Panc1 (cell line): ENCODE results near the gene CA10. TPM values are rescaled to one million over a fixed set of nuclear protein-coding genes. Genes with fewer than 3 reads are reported as not detected.

ENCODE experiments used
- ATAC-seq: fragments of 200-7000 bp; cut with Tn5 transposase; 2 replicates; pipeline ENCODE4 v1.9.1; 2020; ENCODE audit warnings: mild to moderate bottlenecking, moderate library complexity
- BruUV-seq: library from RNA; stranded (reverse); fragments of 400-500 nt; replicated peaks from 2 replicates; lab custom pipeline; 2021; lab: Mats Ljungman, UMichigan
- CTCF ChIA-PET: fragments of 300-600 bp; sonication (Branson Sonifier 250); formaldehyde crosslinking; loops from one replicate; lab custom pipeline; 2022; ENCODE audit warnings: antibody characterized with exemption; lab: Charles Lee
- POLR2A ChIA-PET: fragments of 300-600 bp; sonication (Branson Sonifier 250); formaldehyde crosslinking; loops from one replicate; lab custom pipeline; 2022; ENCODE audit warnings: antibody characterized with exemption; lab: Charles Lee
- DNase-seq: peaks from one replicate; pipeline ENCODE4 v3.0.0-alpha.2; 2010; ENCODE audit warnings: low read depth, low spot score
- H3K27ac ChIP-seq: 2 replicates; pipeline ENCODE4 v1.5.1; 2011; ENCODE audit warnings: mild to moderate bottlenecking, low read length, inconsistent platforms
- H3K27me3 ChIP-seq: fragments of 200-500 bp; sonication (Bioruptor generic); 2 replicates; pipeline ENCODE4 v1.6.0; 2014; ENCODE audit warnings: low read length, inconsistent platforms; ENCODE audit not compliant: control insufficient read depth, insufficient read depth
- H3K36me3 ChIP-seq: fragments of 200-500 bp; sonication (Bioruptor generic); 2 replicates; pipeline ENCODE4 v1.5.1; 2014; ENCODE audit warnings: inconsistent platforms, mild to moderate bottlenecking, low read length, moderate library complexity; ENCODE audit not compliant: control insufficient read depth, insufficient read depth
- H3K4me1 ChIP-seq: 2 replicates; pipeline ENCODE4 v1.5.1; 2011; ENCODE audit warnings: inconsistent platforms, mild to moderate bottlenecking, low read length, moderate library complexity; ENCODE audit not compliant: control insufficient read depth, insufficient read depth
- H3K4me3 ChIP-seq, 2 experiments: 2 replicates each; pipeline ENCODE4 v1.5.1; 2011 to 2012; ENCODE audit warnings: low read depth in 2 of 2, low read length in 2 of 2, mild to moderate bottlenecking in 2 of 2, inconsistent platforms in 1 of 2, moderate library complexity in 1 of 2
- H3K9me3 ChIP-seq: fragments of 200-500 bp; sonication (Bioruptor generic); 2 replicates; pipeline ENCODE4 v1.5.1; 2014; ENCODE audit warnings: low read depth, mild to moderate bottlenecking, inconsistent platforms, low read length, moderate library complexity; ENCODE audit not compliant: control insufficient read depth, insufficient read depth
- CTCF ChIP-seq: fragments of 450-650 bp; IDR thresholded peaks from 2 replicates; pipeline ENCODE4 v1.5.1; 2017; ENCODE audit warnings: mild to moderate bottlenecking
- POLR2AphosphoS5 ChIP-seq: IDR thresholded peaks from 2 replicates; pipeline ENCODE4 v1.6.1; 2012; ENCODE audit warnings: mild to moderate bottlenecking, low read depth, low read length, moderate library complexity
- SIN3A ChIP-seq: IDR thresholded peaks from 2 replicates; pipeline ENCODE4 v1.6.1; 2012; ENCODE audit warnings: low read depth, mild to moderate bottlenecking, low read length, moderate library complexity, borderline replicate concordance; ENCODE audit not compliant: insufficient read depth
- TCF7L2 ChIP-seq: IDR thresholded peaks from 2 replicates; pipeline ENCODE4 v1.6.1; 2011; ENCODE audit warnings: mild to moderate bottlenecking, low read depth, low read length, inconsistent platforms
- in situ Hi-C: cut with HindIII; loops from 2 replicates; pipeline ENCODE4 v1.10.0; 2016; ENCODE audit warnings: low sequenced_read_pairs, low pct_unique_long_range_greater_than_20kb
- intact Hi-C: fragments of 100-400 bp; cut with micrococcal nuclease; formaldehyde crosslinking; loops from one replicate; pipeline ENCODE4 v1.10.0; 2022; ENCODE audit not compliant: unreplicated experiment
- total RNA-seq: library from RNA; stranded (reverse); gene quantifications from one replicate; pipeline ENCODE4 v1.2.1, GENCODE V29; 2021; ENCODE audit not compliant: unreplicated experiment
- TF ChIP-seq, protein P1 (sequence below), 2 experiments: IDR thresholded peaks; 2 replicates each; pipeline ENCODE4 v1.6.1; 2011 to 2012; ENCODE audit warnings: low read depth in 2 of 2, control low read depth in 1 of 2, low read length in 1 of 2, mild to moderate bottlenecking in 1 of 2, moderate library complexity in 1 of 2; ENCODE audit not compliant: insufficient read depth in 1 of 2

CA10 gene
- total RNA-seq, 1 experiment from 2014 or later, result not detected

DNA sequence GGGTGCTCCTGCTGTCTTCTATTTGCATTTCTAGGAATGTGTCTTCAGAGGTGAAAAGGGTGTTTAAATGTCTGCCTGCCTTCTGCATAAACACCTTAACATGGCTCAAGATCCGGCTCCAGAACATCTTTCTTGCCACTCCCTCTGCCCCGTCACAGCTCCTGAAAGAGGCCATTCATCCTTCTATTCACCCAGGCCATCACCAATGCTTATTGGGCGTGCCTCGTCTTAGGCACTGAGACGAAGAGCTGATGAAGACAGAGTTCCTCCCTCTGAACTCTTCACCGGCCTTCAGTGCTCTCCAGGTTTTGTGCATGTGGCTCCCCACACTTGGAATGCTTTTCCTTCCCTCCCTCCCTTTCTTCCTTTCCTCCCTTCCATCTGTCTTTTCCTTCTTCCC lies 511.4 kb downstream of the CA10 start:
- intact Hi-C loops, result no loop called here
- no TSS peak for BruUV-seq

GRCh38 chr17:51646539-51646938 lies 512.0 kb downstream of the CA10 start:
- BruUV-seq, result no TSS peak

More for the DNA sequence above, 511.4 kb downstream of the CA10 start:
- ChIA-PET CTCF (no interaction called here), POLR2A (no interaction called here)
- Histone ChIP-seq H3K27me3 (peaks cover 10% of the 10 kb centered on the region), H3K4me3 (no peak overlapping the region), H3K9me3 (no peaks in the 10 kb centered on the region), H3K36me3 (no peaks in the 10 kb centered on the region), H3K27ac (no peak overlapping the region), H3K4me1 (no peaks in the 10 kb centered on the region)
- TF ChIP-seq CTCF, result no peak
- TF ChIP-seq POLR2AphosphoS5, result no peak
- no peak for TF ChIP-seq TCF7L2
- TF ChIP-seq, protein P1, sequence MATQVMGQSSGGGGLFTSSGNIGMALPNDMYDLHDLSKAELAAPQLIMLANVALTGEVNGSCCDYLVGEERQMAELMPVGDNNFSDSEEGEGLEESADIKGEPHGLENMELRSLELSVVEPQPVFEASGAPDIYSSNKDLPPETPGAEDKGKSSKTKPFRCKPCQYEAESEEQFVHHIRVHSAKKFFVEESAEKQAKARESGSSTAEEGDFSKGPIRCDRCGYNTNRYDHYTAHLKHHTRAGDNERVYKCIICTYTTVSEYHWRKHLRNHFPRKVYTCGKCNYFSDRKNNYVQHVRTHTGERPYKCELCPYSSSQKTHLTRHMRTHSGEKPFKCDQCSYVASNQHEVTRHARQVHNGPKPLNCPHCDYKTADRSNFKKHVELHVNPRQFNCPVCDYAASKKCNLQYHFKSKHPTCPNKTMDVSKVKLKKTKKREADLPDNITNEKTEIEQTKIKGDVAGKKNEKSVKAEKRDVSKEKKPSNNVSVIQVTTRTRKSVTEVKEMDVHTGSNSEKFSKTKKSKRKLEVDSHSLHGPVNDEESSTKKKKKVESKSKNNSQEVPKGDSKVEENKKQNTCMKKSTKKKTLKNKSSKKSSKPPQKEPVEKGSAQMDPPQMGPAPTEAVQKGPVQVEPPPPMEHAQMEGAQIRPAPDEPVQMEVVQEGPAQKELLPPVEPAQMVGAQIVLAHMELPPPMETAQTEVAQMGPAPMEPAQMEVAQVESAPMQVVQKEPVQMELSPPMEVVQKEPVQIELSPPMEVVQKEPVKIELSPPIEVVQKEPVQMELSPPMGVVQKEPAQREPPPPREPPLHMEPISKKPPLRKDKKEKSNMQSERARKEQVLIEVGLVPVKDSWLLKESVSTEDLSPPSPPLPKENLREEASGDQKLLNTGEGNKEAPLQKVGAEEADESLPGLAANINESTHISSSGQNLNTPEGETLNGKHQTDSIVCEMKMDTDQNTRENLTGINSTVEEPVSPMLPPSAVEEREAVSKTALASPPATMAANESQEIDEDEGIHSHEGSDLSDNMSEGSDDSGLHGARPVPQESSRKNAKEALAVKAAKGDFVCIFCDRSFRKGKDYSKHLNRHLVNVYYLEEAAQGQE (IDR thresholded peaks at IDR 0.05; ENCODE audit: insufficient read depth in 1 of 2, low read depth in 2 of 2, low read length in 1 of 2), result no peak
- no peak for TF ChIP-seq SIN3A
- DNase-seq (no peak), ATAC-seq (no peak)
- in situ Hi-C loops, result no loop called here

More at GRCh38 chr17:51646539-51646938, 512.0 kb downstream of the CA10 start:
- intact Hi-C loops (no loop called here), in situ Hi-C loops (no loop called here)
- TF ChIP-seq CTCF (no peak), SIN3A (no peak), TCF7L2 (no peak), POLR2AphosphoS5 (no peak)
- TF ChIP-seq, protein P1 (IDR thresholded peaks at IDR 0.05; ENCODE audit: insufficient read depth in 1 of 2, low read depth in 2 of 2, low read length in 1 of 2), result no peak
- H3K36me3 ChIP-seq, result no peaks in the 10 kb centered on the region
- H3K4me1 ChIP-seq, result no peaks in the 10 kb centered on the region
- no peak overlapping the region for H3K4me3 ChIP-seq
- ATAC-seq, result no peak
- CTCF ChIA-PET, result no interaction called here
- H3K27ac ChIP-seq, result no peak overlapping the region
- POLR2A ChIA-PET, result no interaction called here
- DNase-seq, result no peak
- H3K27me3 ChIP-seq, result peaks cover 6% of the 10 kb centered on the region; the same call in 1 of the 2 replicates
- no peaks in the 10 kb centered on the region for H3K9me3 ChIP-seq
